Fibroblast of skin of left quadriceps (primary cell): ENCODE results near the gene NOL3.

ENCODE experiments used
- DNase-seq, 2 experiments: peaks; one replicate each; pipeline ENCODE4 v3.0.0-alpha.2; 2013; ENCODE audit warnings: low read depth in 2 of 2

NOL3 gene

GRCh38 chr16:67155295-67156142 is 14.8 kb upstream of the NOL3 start:
- no peak for DNase-seq

GRCh38 chr16:67156143-67156844 is 14.0 kb upstream of the NOL3 start:
- DNase-seq, result no peak

- DNase-seq, result no peak
These were observed 13.1 kb upstream of the NOL3 start for GRCh38 chr16:67157106-67157748.

GRCh38 chr16:67157892-67158635 is 12.3 kb upstream of the NOL3 start:
- DNase-seq, result no peak

GRCh38 chr16:67158637-67159600 is 11.4 kb upstream of the NOL3 start:
- DNase-seq, result no peak

- DNase-seq, result no peak
These were observed 8.7 kb upstream of the NOL3 start for GRCh38 chr16:67161595-67162058.

GRCh38 chr16:67162506-67163163 is 7.7 kb upstream of the NOL3 start:
- DNase-seq, result no peak

GRCh38 chr16:67163164-67163998 is 7.0 kb upstream of the NOL3 start:
- DNase-seq, result no peak

- no peak for DNase-seq
These were observed 6.3 kb upstream of the NOL3 start for GRCh38 chr16:67163999-67164558.

GRCh38 chr16:67164599-67165061 is 5.7 kb upstream of the NOL3 start, which contains the start of gene HSF4:
Gene HSF4 (plus strand): TSS chr16:67164745. CDS start chr16:67164812, 67 bp downstream.
- DNase-seq, result no peak

- DNase-seq, result no peak
These were observed 4.9 kb upstream of the NOL3 start for GRCh38 chr16:67165121-67166078.

GRCh38 chr16:67166110-67166547 is 4.2 kb upstream of the NOL3 start:
- DNase-seq, result no peak

GRCh38 chr16:67166598-67167168 is 3.7 kb upstream of the NOL3 start:
- DNase-seq, result no peak

- DNase-seq, result no peak
These were observed 2.8 kb upstream of the NOL3 start for GRCh38 chr16:67167588-67167987.

- DNase-seq, result no peak
These were observed 1.3 kb upstream of the NOL3 start for GRCh38 chr16:67169011-67169451.

- DNase-seq, result no peak
These were observed 633 bp upstream of the NOL3 start for GRCh38 chr16:67169642-67170167.
